ENCODE data around the gene BMPR2. TPM values are rescaled to one million over a fixed set of nuclear protein-coding genes. Genes with fewer than 3 reads are reported as not detected.
"Not testable (repeated sequence)": the region's sequence is repeated elsewhere in the genome, so short reads cannot be mapped to it uniquely, and the experiment has no call there.

BMPR2 gene
- total RNA-seq, 4 donors from 2014 or later = 54.8 to 76.7 (median 67.7) TPM

GRCh38 chr2:202494300-202495229 lies 118.4 kb downstream of the BMPR2 start:
- Histone ChIP-seq H3K27ac (replicated peaks in 1 of 4) (no peak overlapping the region), H3K27me3 (no peaks in the 10 kb centered on the region), H3K4me3 (no peak overlapping the region), H3K9me3 (no peaks in the 10 kb centered on the region), H3K4me1 (peaks cover 13 to 27% (median 19%) of the 10 kb centered on the region in 4 donors), H3K36me3 (peaks cover 0 to 9% (median 3%) of the 10 kb centered on the region in 4 donors)
- TF ChIP-seq POLR2AphosphoS5 (IDR thresholded peaks at IDR 0.05) = no peak
- no peak for TF ChIP-seq CTCF (IDR thresholded peaks at IDR 0.05)
- TF ChIP-seq POLR2A (IDR thresholded peaks at IDR 0.05; ENCODE audit: low read depth) = no peak
- no peak for TF ChIP-seq EP300 (IDR thresholded peaks at IDR 0.05)
- intact Hi-C loops (cut with DNase I) = no loop called here
- 71% methylated on average over 13 of the region's 13 CpGs for WGBS
- no peak for DNase-seq (ENCODE audit: extremely low spot score)

GRCh38 chr2:202495230-202495604 lies 119.1 kb downstream of the BMPR2 start:
- H3K36me3 ChIP-seq = peaks cover 0 to 9% (median 3%) of the 10 kb centered on the region in 4 donors
- DNase-seq (ENCODE audit: extremely low spot score) = no peak
- peaks cover 13 to 25% (median 19%) of the 10 kb centered on the region in 4 donors for H3K4me1 ChIP-seq
- H3K27ac ChIP-seq (replicated peaks in 1 of 4) = no peak overlapping the region
- intact Hi-C loops (cut with DNase I) = no loop called here
- TF ChIP-seq POLR2AphosphoS5 (IDR thresholded peaks at IDR 0.05) = no peak
- no peak for TF ChIP-seq CTCF (IDR thresholded peaks at IDR 0.05)
- TF ChIP-seq EP300 (IDR thresholded peaks at IDR 0.05) = no peak
- TF ChIP-seq POLR2A (IDR thresholded peaks at IDR 0.05; ENCODE audit: low read depth) = no peak
- H3K4me3 ChIP-seq = no peak overlapping the region
- no peaks in the 10 kb centered on the region for H3K9me3 ChIP-seq
- WGBS = 93% methylated on average over 23 of the region's 23 CpGs
- no peaks in the 10 kb centered on the region for H3K27me3 ChIP-seq

GRCh38 chr2:202496835-202497472 lies 120.8 kb downstream of the BMPR2 start:
- H3K27ac ChIP-seq (replicated peaks in 1 of 4); intact Hi-C loops (cut with DNase I); H3K9me3 ChIP-seq; H3K4me3 ChIP-seq; H3K27me3 ChIP-seq; H3K36me3 ChIP-seq; DNase-seq (ENCODE audit: extremely low spot score): not testable (repeated sequence)
- WGBS = 99% methylated on average over 22 of the region's 38 CpGs
- peaks cover 10 to 17% (median 15%) of the 10 kb centered on the region in 4 donors for H3K4me1 ChIP-seq

GRCh38 chr2:202497473-202497866 lies 121.3 kb downstream of the BMPR2 start:
- H3K27me3 ChIP-seq; H3K27ac ChIP-seq (replicated peaks in 1 of 4); H3K4me3 ChIP-seq; H3K9me3 ChIP-seq; intact Hi-C loops (cut with DNase I); H3K36me3 ChIP-seq; DNase-seq (ENCODE audit: extremely low spot score): not testable (repeated sequence)
- 91% methylated on average over 7 of the region's 7 CpGs for WGBS
- peaks cover 10 to 17% (median 15%) of the 10 kb centered on the region in 4 donors for H3K4me1 ChIP-seq

- H3K27ac ChIP-seq (replicated peaks in 1 of 4); DNase-seq (ENCODE audit: extremely low spot score); H3K9me3 ChIP-seq; H3K27me3 ChIP-seq; H3K4me3 ChIP-seq; intact Hi-C loops (cut with DNase I); H3K4me1 ChIP-seq: not testable (repeated sequence)
- WGBS = 90% methylated on average over 7 of the region's 7 CpGs
- H3K36me3 ChIP-seq = peaks cover 0 to 27% (median 9%) of the 10 kb centered on the region in 4 donors
Observed at GRCh38 chr2:202499841-202500240, 123.7 kb downstream of the BMPR2 start.

GRCh38 chr2:202503276-202503675 lies 127.1 kb downstream of the BMPR2 start:
- H3K36me3 ChIP-seq = peaks cover 0 to 20% (median 6%) of the 10 kb centered on the region in 4 donors
- H3K4me1 ChIP-seq; H3K9me3 ChIP-seq; DNase-seq (ENCODE audit: extremely low spot score); intact Hi-C loops (cut with DNase I); H3K27me3 ChIP-seq; H3K4me3 ChIP-seq; H3K27ac ChIP-seq (replicated peaks in 1 of 4): not testable (repeated sequence)
- no CpG with 5 or more reads among the region's 21 CpGs for WGBS

Data from esophagus muscularis mucosa (tissue), 4 donors.